Measurements from ENCODE around the gene TRIL.

Gene TRIL

DNA sequence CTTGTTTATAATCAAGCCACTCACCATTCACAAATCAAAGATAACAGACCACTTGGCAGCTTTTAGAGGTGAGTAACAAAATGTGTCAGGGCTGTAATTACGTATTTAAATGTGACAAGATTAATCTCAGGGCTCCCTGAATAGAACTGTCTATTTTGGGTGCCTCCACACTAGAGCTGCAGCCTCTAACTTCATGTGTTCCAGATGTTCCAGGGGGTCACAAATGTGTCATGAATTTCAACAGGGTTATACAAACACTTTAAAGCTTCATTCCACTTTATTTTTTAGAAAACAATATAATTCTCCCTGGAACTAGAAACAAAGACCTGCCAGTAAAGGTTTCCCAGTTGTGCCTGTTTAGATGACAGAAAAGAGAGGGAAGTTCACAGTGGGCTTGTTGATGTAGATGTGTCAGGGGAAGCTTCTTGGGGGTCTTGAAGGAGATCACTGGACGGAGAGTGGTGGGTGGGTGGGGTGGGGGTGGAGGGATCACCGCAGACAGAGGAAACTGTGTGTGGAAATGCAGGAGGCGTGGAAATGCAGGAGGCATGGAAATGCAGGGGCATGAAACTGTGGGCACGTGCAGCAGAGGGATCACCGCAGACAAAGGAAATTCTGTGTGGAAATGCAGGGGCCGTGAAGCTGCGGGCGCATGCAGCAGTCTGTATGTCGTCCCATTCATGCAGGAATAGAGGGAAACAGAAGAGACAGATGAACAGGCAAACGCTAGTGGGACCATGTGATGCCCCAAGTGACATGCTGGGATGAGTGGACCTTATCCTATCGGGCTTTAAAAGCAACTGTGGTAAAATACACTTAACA is 42.0 kb upstream of the TRIL start:
- TF ChIP-seq, protein P1, sequence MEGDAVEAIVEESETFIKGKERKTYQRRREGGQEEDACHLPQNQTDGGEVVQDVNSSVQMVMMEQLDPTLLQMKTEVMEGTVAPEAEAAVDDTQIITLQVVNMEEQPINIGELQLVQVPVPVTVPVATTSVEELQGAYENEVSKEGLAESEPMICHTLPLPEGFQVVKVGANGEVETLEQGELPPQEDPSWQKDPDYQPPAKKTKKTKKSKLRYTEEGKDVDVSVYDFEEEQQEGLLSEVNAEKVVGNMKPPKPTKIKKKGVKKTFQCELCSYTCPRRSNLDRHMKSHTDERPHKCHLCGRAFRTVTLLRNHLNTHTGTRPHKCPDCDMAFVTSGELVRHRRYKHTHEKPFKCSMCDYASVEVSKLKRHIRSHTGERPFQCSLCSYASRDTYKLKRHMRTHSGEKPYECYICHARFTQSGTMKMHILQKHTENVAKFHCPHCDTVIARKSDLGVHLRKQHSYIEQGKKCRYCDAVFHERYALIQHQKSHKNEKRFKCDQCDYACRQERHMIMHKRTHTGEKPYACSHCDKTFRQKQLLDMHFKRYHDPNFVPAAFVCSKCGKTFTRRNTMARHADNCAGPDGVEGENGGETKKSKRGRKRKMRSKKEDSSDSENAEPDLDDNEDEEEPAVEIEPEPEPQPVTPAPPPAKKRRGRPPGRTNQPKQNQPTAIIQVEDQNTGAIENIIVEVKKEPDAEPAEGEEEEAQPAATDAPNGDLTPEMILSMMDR (IDR thresholded peaks at IDR 0.05; ENCODE audit: extremely low read depth, missing control alignments): no peak
- no peak for DNase-seq (ENCODE audit: low spot score)

DNA sequence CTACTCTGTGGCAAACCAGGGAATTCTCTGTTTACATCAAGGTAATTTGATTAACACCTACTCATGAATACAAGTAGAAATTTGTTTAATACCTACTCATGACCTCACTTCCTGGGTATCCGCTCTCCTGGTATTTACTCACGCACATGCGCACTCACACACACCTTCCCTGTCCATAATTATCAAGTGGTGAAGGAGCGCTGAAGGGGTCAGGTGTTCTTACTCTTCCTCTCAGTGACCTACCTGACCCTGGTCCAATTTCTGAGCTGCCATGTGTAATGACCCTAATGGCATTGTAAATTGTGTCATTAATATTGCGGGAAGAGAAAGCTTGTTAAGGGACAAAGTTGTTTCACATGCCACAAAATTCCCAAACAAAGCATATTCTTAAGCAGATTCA is 41.3 kb upstream of the TRIL start:
- TF ChIP-seq, protein P1 (IDR thresholded peaks at IDR 0.05; ENCODE audit: extremely low read depth, missing control alignments): no peak
- DNase-seq (ENCODE audit: low spot score): no peak

DNA sequence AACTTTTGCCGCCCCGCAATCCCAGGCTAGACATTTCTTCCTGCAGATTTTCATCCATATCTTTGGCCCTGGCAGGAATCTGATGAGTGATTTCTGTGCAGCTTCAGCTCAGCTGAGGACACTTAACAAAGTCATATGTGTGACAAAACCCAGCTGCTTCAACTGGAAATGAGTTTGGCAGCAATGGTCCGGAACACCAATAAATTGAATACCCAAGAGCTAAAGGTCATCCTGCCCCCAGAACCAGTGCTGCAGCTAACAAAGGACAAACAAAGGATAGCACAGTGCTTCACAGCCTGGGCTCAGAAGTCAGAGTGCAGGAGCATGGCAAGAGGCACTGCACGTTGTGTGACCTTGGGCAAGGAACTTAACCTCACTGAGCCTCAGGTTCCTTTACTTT is 40.0 kb upstream of the TRIL start:
- TF ChIP-seq, protein P1 (IDR thresholded peaks at IDR 0.05; ENCODE audit: extremely low read depth, missing control alignments): no peak
- no peak for DNase-seq (ENCODE audit: low spot score)

DNA sequence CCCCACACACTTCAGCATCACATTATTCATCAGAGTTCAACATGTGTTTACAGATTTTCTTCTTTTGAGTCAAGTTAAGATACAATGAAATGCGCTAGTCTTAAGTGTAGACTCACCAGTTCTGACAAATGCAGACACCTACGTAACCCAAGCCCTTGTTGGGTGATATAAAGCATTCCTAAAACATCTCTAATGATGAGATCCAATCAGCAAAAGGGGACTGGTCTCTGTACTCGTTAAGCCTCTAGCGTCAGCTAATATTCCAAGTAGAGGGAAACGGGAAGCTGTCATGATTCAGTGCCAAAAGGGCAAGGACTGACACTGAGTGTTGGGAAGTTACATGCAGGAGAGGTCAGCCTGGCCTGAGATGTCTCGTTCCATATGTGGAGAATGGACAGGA is 38.7 kb upstream of the TRIL start:
- TF ChIP-seq, protein P1 (IDR thresholded peaks at IDR 0.05; ENCODE audit: extremely low read depth, missing control alignments): no peak
- no peak for DNase-seq (ENCODE audit: low spot score)

DNA sequence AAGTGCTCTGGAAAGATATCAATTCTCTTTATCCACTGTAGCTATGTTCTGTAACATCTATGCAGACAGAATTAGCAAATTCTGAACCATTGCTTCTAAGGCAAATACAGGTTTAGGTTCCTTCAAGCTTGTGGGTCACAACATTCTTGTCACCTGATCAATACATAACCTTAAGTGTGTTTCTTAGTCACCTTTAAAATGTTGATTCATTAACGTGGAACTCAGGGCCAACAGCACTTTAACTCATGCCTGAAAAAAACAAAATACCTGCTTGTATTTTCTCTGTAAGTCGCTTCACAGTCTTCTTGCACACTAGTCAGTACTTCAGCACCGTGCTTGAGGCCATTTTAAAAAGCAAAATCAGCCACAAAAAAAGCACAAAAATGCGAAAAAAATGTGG is 35.2 kb upstream of the TRIL start:
- no peak for DNase-seq (ENCODE audit: low spot score)
- TF ChIP-seq, protein P1 (IDR thresholded peaks at IDR 0.05; ENCODE audit: extremely low read depth, missing control alignments): no peak

DNA sequence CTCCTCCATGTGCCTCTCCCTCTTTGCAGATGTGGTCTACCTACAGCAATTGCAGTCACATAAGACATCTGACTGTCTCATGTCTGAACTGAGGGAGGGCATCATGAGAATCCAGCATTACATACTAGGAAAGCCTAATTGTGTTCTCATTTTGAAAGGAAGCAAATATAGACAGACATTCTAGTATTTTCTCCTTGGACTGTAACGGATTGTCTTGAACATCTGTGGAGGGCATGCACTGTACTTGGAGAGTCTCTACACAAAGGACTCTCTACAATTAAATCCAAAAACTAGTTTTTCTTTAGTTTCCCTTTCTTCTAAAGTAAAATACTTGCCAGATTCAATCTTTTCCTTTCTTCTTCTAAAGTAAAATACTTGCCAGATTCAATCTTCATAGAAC is 34.7 kb upstream of the TRIL start:
- DNase-seq (ENCODE audit: low spot score): no peak
- TF ChIP-seq, protein P1 (IDR thresholded peaks at IDR 0.05; ENCODE audit: extremely low read depth, missing control alignments): no peak

DNA sequence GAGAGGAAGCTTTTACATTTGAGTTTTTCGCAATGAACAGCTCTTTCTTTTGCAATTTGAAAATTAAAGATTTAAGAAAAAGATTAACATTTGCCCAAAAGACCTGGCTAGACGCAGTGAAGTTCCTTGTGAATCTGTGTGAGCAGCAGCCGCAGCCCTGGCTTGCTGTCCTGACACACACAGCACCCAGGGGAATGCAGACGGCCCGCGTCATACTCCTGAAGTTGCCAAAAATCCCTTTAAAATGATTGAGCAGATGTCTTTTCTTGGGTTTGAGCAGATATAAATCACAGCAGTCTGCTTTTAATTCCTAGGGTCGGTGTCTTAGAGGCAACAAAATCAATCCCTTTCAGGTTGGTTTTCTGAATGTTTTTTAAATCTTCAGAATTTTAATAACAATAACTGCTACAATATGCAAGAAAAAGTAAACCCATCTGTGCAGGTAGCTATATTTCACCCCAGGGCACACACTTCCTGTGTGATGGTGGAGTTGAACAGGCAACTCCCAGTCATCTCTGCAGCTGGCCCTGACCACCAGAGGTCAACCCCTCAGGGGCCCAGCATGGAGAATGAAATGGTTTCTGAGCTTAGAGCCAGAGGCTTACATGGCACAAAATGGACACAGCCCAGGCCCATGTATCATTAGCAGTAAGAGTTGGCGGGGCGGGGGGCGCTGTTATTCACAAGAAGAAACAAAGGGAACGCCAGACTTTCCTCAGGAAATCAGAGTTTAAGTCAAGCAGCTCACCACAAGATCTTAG is 32.2 kb upstream of the TRIL start:
- no peak for DNase-seq (ENCODE audit: low spot score)
- TF ChIP-seq, protein P1 (IDR thresholded peaks at IDR 0.05; ENCODE audit: extremely low read depth, missing control alignments): no peak
